ENCODE data around the gene PRKCZ.

The PRKCZ gene

DNA sequence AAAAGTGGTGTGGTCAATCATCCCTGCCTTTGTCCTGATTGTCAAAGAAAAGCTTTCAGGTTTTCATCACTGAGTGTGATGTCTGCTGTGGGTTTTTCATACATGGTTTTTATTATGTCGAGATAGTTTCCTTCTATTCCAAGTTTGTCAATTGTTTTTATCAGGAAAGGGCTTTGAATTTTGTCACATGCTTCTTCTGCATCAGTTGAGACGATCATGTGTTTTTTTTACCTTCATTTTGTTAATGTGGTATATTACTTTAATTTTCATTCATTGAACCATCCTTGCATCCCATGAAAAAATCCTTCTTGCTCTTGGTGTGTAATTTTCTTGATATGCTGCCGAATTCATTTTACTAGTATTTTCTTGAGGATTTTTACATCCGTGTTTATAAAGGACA lies 15.5 kb downstream of the PRKCZ start:
- no peaks in the 10 kb centered on the region for H3K27me3 ChIP-seq (ENCODE audit: low read depth, low read length)
- H3K4me1 ChIP-seq (ENCODE audit: low read length) = no peaks in the 10 kb centered on the region
- H3K4me2 ChIP-seq (ENCODE audit: low read length) = no peak overlapping the region
- no peak overlapping the region for H3K9ac ChIP-seq (ENCODE audit: low read length)
- TF ChIP-seq, protein P1, sequence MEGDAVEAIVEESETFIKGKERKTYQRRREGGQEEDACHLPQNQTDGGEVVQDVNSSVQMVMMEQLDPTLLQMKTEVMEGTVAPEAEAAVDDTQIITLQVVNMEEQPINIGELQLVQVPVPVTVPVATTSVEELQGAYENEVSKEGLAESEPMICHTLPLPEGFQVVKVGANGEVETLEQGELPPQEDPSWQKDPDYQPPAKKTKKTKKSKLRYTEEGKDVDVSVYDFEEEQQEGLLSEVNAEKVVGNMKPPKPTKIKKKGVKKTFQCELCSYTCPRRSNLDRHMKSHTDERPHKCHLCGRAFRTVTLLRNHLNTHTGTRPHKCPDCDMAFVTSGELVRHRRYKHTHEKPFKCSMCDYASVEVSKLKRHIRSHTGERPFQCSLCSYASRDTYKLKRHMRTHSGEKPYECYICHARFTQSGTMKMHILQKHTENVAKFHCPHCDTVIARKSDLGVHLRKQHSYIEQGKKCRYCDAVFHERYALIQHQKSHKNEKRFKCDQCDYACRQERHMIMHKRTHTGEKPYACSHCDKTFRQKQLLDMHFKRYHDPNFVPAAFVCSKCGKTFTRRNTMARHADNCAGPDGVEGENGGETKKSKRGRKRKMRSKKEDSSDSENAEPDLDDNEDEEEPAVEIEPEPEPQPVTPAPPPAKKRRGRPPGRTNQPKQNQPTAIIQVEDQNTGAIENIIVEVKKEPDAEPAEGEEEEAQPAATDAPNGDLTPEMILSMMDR (IDR thresholded peaks at IDR 0.05; ENCODE audit: low read depth, low read length) = no peak
- TF ChIP-seq EZH2phosphoT487 (IDR thresholded peaks at IDR 0.05; ENCODE audit: low read depth) = no peak
- H3K79me2 ChIP-seq (ENCODE audit: low read length) = no peaks in the 10 kb centered on the region
- no peaks in the 10 kb centered on the region for H4K20me1 ChIP-seq (ENCODE audit: insufficient read depth, low read length)
- no peaks in the 10 kb centered on the region for H3K9me3 ChIP-seq (ENCODE audit: insufficient read depth, low read length)
- H3K36me3 ChIP-seq (replicated peaks; ENCODE audit: low read depth, low read length) = no peaks in the 10 kb centered on the region
- no peak overlapping the region for H2AFZ ChIP-seq (ENCODE audit: low read depth, low read length)
- H3K27ac ChIP-seq (ENCODE audit: low read length) = no peak overlapping the region
- no peak overlapping the region for H3K4me3 ChIP-seq (ENCODE audit: low read length)

DNA sequence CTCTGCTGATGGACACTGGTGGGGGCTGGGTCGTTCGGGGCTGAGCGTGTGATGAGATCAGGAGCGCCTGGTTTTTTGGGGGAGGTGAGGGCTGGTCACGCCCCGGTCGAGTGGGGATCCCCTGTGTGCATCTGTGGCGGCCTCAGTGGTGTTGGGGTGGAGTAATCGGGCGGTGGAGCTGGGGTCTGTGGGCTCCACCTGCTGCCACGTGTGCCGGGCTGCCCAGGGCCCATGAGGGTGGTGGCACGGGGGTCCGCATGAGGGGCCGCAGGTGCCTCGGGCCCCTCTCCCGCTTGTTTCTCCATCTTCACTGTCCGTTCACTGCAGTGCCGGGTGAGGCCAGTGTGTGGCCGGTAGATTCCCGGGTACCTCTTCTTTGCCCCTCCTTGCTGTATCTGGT lies 17.2 kb downstream of the PRKCZ start:
- H3K9ac ChIP-seq (ENCODE audit: low read length) = no peak overlapping the region
- no peaks in the 10 kb centered on the region for H3K4me1 ChIP-seq (ENCODE audit: low read length)
- H3K79me2 ChIP-seq (ENCODE audit: low read length) = no peaks in the 10 kb centered on the region
- H3K9me3 ChIP-seq (ENCODE audit: insufficient read depth, low read length) = no peaks in the 10 kb centered on the region
- no peaks in the 10 kb centered on the region for H3K36me3 ChIP-seq (replicated peaks; ENCODE audit: low read depth, low read length)
- no peak overlapping the region for H3K27ac ChIP-seq (ENCODE audit: low read length)
- no peak overlapping the region for H3K4me3 ChIP-seq (ENCODE audit: low read length)
- H4K20me1 ChIP-seq (ENCODE audit: insufficient read depth, low read length) = no peaks in the 10 kb centered on the region
- TF ChIP-seq EZH2phosphoT487 (IDR thresholded peaks at IDR 0.05; ENCODE audit: low read depth) = no peak
- TF ChIP-seq, protein P1 (IDR thresholded peaks at IDR 0.05; ENCODE audit: low read depth, low read length) = no peak
- H3K27me3 ChIP-seq (ENCODE audit: low read depth, low read length) = no peaks in the 10 kb centered on the region
- H3K4me2 ChIP-seq (ENCODE audit: low read length) = no peak overlapping the region
- no peak overlapping the region for H2AFZ ChIP-seq (ENCODE audit: low read depth, low read length)

DNA sequence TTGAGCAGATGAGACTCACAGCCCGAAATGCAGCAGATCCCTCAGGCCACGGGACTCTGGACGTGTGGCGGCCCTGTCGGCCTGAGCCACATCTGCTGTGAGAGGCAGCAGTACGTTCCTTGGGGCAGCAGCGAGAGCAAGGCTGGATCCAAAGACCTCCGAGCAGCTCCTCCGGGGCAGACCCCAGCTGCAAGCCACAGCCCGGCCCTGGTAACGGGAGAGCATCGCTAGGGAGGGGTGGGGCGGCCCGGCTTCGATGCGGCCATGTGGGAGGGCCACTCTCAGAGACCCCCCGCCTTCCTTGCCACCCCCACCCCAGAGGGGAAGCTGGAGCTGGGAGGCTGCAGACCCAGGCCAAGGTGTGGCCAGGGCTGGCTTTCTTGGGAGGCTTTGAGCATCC lies 17.8 kb downstream of the PRKCZ start:
- Histone ChIP-seq H3K9me3 (ENCODE audit: insufficient read depth, low read length) (no peaks in the 10 kb centered on the region), H3K27me3 (ENCODE audit: low read depth, low read length) (no peaks in the 10 kb centered on the region), H3K9ac (ENCODE audit: low read length) (no peak overlapping the region), H2AFZ (ENCODE audit: low read depth, low read length) (no peak overlapping the region), H4K20me1 (ENCODE audit: insufficient read depth, low read length) (no peaks in the 10 kb centered on the region), H3K4me3 (ENCODE audit: low read length) (no peak overlapping the region), H3K27ac (ENCODE audit: low read length) (no peak overlapping the region), H3K4me1 (ENCODE audit: low read length) (no peaks in the 10 kb centered on the region), H3K4me2 (ENCODE audit: low read length) (no peak overlapping the region), H3K79me2 (ENCODE audit: low read length) (no peaks in the 10 kb centered on the region), H3K36me3 (replicated peaks; ENCODE audit: low read depth, low read length) (no peaks in the 10 kb centered on the region)
- no peak for TF ChIP-seq EZH2phosphoT487 (IDR thresholded peaks at IDR 0.05; ENCODE audit: low read depth)
- TF ChIP-seq, protein P1 (IDR thresholded peaks at IDR 0.05; ENCODE audit: low read depth, low read length) = no peak

GRCh38 chr1:2068951-2069350 lies 18.7 kb downstream of the PRKCZ start:
- H3K9me3 ChIP-seq (ENCODE audit: insufficient read depth, low read length) = no peaks in the 10 kb centered on the region
- H3K4me2 ChIP-seq (ENCODE audit: low read length) = no peak overlapping the region
- no peaks in the 10 kb centered on the region for H3K36me3 ChIP-seq (replicated peaks; ENCODE audit: low read depth, low read length)
- H3K4me1 ChIP-seq (ENCODE audit: low read length) = no peaks in the 10 kb centered on the region
- no peak overlapping the region for H3K9ac ChIP-seq (ENCODE audit: low read length)
- no peaks in the 10 kb centered on the region for H3K79me2 ChIP-seq (ENCODE audit: low read length)
- H3K27me3 ChIP-seq (ENCODE audit: low read depth, low read length) = no peaks in the 10 kb centered on the region
- no peaks in the 10 kb centered on the region for H4K20me1 ChIP-seq (ENCODE audit: insufficient read depth, low read length)
- no peak overlapping the region for H3K4me3 ChIP-seq (ENCODE audit: low read length)
- no peak overlapping the region for H3K27ac ChIP-seq (ENCODE audit: low read length)
- TF ChIP-seq EZH2phosphoT487 (IDR thresholded peaks at IDR 0.05; ENCODE audit: low read depth) = no peak
- TF ChIP-seq, protein P1 (IDR thresholded peaks at IDR 0.05; ENCODE audit: low read depth, low read length) = no peak
- no peak overlapping the region for H2AFZ ChIP-seq (ENCODE audit: low read depth, low read length)

Measured in OCI-LY3 (cell line).